Sigmoid colon (tissue), 4 donors: ENCODE data around the gene C14orf180.

ENCODE experiments used
- EP300 ChIP-seq, 4 donors: sonication (generic); formaldehyde crosslinking; IDR thresholded peaks; one replicate each; pipeline ENCODE4 v1.6.1; 2017; ENCODE audit warnings: antibody characterized with exemption in 4 of 4
- POLR2A ChIP-seq, 2 donors: fragments of 450-650 bp; IDR thresholded peaks; one replicate each; pipeline ENCODE4 v1.6.1; 2016; ENCODE audit warnings: antibody characterized with exemption in 2 of 2, mild to moderate bottlenecking in 2 of 2, moderate library complexity in 2 of 2
- POLR2AphosphoS5 ChIP-seq, 4 donors: sonication (generic); formaldehyde crosslinking; IDR thresholded peaks; one replicate each; pipeline ENCODE4 v1.6.1; 2017; ENCODE audit warnings: antibody characterized with exemption in 4 of 4
- TF ChIP-seq, protein P1 (sequence below), 4 experiments: fragments of 450-650 bp in 3 of 4; fragments of 200-600 bp in 1 of 4; IDR thresholded peaks; one replicate each; pipeline ENCODE4 v1.5.1; 2016 to 2019; ENCODE audit warnings: antibody characterized with exemption in 4 of 4, mild to moderate bottlenecking in 3 of 4, moderate library complexity in 2 of 4

- TF ChIP-seq, protein P1, sequence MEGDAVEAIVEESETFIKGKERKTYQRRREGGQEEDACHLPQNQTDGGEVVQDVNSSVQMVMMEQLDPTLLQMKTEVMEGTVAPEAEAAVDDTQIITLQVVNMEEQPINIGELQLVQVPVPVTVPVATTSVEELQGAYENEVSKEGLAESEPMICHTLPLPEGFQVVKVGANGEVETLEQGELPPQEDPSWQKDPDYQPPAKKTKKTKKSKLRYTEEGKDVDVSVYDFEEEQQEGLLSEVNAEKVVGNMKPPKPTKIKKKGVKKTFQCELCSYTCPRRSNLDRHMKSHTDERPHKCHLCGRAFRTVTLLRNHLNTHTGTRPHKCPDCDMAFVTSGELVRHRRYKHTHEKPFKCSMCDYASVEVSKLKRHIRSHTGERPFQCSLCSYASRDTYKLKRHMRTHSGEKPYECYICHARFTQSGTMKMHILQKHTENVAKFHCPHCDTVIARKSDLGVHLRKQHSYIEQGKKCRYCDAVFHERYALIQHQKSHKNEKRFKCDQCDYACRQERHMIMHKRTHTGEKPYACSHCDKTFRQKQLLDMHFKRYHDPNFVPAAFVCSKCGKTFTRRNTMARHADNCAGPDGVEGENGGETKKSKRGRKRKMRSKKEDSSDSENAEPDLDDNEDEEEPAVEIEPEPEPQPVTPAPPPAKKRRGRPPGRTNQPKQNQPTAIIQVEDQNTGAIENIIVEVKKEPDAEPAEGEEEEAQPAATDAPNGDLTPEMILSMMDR (IDR thresholded peaks at IDR 0.05), result no peak
- TF ChIP-seq EP300 (IDR thresholded peaks at IDR 0.05) (no peak), POLR2A (IDR thresholded peaks at IDR 0.05) (no peak), POLR2AphosphoS5 (IDR thresholded peaks at IDR 0.05) (no peak)
Observed at GRCh38 chr14:104602933-104603325, 23.4 kb downstream of the C14orf180 start.
